ENCODE data around the gene RIN3.

The RIN3 gene

DNA sequence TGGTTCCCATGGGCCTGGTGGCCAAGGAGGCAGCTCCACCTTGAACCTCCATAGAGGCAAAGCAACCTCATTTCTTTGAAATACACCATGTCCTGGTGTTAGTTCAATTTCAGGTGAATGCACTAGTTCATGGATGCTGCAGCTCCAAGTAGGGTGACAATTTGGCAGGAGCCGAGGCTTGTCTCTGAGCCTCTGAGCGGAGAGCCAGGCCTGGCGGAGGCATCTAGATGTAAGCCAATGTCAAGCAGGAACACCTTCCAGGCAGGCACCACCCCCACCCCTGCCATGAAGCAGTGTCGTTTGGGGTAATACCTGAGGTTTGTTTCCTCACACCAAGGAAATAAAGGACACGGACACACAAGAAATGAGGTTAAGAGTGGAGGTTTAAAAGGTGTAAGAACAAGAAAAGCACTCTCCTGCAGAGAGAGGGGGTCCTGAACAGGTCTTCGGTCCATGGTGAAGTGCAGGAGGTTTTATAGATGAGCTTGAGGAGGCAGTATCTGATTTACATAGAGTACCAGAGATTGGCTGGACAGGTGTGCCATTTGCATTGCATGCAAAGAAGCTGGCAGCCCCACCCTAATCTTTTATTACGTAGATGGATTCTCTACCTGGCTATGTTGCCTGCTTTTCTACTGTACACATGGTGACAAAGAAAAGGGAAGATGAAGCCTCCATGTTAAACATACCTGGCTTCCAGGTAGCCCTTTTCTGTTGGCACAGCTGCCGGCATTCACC is 60.3 kb downstream of the RIN3 start:
- H3K9me3 ChIP-seq (replicated peaks in 1 of 11), result peaks cover 7 to 18% (median 12%) of the 10 kb centered on the region in 11 experiments; a peak in 17 of 22 replicates
- no peak overlapping the region for H3K4me3 ChIP-seq
- TF ChIP-seq Cebpa-rat (IDR thresholded peaks at IDR 0.05), result no peak
- no peak overlapping the region for H3K9ac ChIP-seq
- H3K27ac ChIP-seq, result no peak overlapping the region
- H3K27me3 ChIP-seq, result peaks cover 0 to 6% (median 0%) of the 10 kb centered on the region in 11 experiments; a peak in 2 of 22 replicates
- peaks cover 9 to 48% (median 40%) of the 10 kb centered on the region in 10 experiments for H3K4me1 ChIP-seq
- H3K4me2 ChIP-seq, result no peak overlapping the region
- peaks cover 0 to 24% (median 0%) of the 10 kb centered on the region in 11 experiments; a peak in 3 of 22 replicates for H4K20me1 ChIP-seq
- peaks cover 0 to 61% (median 7%) of the 10 kb centered on the region in 11 experiments; a peak in 8 of 22 replicates for H3K36me3 ChIP-seq

DNA sequence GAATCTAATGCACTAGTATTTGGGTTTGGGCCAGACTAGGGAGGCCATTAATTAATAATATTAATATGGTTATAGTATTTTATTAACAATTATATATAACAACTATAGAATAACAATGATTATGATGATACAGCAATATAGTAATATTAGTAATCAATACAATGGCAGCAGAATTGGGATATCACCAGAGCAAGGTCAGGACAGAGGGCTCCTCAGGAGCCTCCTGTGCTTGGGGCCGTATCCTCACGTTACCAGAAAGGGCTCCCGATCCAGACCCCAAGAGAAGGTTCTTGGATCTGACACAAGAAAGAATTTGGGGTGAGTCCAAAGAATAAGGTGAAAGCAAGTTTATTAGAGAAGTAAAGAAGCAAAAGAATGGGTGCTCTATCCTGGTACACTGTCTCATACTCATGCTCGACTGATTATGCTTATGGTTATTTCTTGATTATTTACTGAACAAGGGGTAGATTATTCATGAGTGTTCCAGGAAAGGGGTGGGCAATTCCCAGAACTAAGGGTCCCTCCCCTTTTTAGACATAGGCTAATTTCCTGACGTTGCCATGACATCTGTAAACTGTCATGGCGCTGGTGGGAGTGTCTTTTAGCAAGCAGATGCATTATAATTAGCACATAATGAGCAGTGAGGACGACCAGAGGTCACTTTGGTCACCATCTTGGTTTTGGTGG is 61.6 kb downstream of the RIN3 start:
- Histone ChIP-seq H3K4me2 (no peak overlapping the region), H3K4me3 (no peak overlapping the region), H3K4me1 (peaks cover 9 to 37% (median 31%) of the 10 kb centered on the region in 10 experiments), H4K20me1 (peaks cover 0 to 13% (median 0%) of the 10 kb centered on the region in 11 experiments; a peak in 2 of 22 replicates), H3K9ac (no peak overlapping the region), H3K27ac (no peak overlapping the region), H3K27me3 (peaks cover 0 to 6% (median 0%) of the 10 kb centered on the region in 11 experiments; a peak in 2 of 22 replicates), H3K36me3 (peaks cover 0 to 69% (median 12%) of the 10 kb centered on the region in 11 experiments; a peak in 12 of 22 replicates), H3K9me3 (replicated peaks in 1 of 11) (peaks cover 7 to 18% (median 12%) of the 10 kb centered on the region in 11 experiments; a peak in 17 of 22 replicates)
- no peak for TF ChIP-seq Cebpa-rat (IDR thresholded peaks at IDR 0.05)

DNA sequence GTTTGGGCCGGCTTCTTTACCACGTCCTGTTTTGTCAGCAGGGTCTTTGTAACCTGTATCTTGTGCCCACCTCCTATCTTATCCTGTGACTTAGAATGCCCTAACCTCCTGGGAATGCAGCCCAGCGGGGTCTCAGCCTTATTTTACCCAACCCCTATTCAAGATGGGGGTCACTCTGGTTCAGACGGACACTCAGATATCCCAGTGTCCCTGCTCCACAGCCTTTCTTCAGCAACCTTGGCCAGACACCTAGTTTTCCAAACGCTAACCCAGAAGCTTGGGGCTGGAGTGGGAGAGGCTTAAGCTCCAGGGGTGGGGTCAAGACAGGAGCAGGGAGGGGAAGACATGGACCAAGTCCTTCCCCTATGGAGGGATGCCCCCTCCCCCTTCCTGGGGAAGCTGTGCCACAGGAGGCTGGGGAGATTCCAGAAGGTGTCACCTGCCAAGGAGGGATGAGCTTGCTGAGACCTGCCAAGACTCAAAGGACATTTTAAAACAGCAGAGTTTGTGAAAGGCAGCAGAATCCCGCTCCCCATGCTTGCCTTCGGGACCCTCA is 62.2 kb downstream of the RIN3 start:
- peaks cover 0 to 76% (median 16%) of the 10 kb centered on the region in 11 experiments; a peak in 12 of 22 replicates for H3K36me3 ChIP-seq
- peaks cover 7 to 18% (median 12%) of the 10 kb centered on the region in 11 experiments; a peak in 17 of 22 replicates for H3K9me3 ChIP-seq (replicated peaks in 1 of 11)
- no peak for TF ChIP-seq Cebpa-rat (IDR thresholded peaks at IDR 0.05)
- peaks cover 9 to 36% (median 28%) of the 10 kb centered on the region in 10 experiments for H3K4me1 ChIP-seq
- no peak overlapping the region for H3K4me3 ChIP-seq
- H4K20me1 ChIP-seq, result peaks cover 0 to 13% (median 0%) of the 10 kb centered on the region in 11 experiments; a peak in 2 of 22 replicates
- no peak overlapping the region for H3K9ac ChIP-seq
- H3K27ac ChIP-seq, result no peak overlapping the region
- H3K4me2 ChIP-seq, result 0 out of 22 replicates have a peak overlapping the region, but pooled peaks of 1 of the 11 experiments have one; percentile 15
- H3K27me3 ChIP-seq, result peaks cover 0 to 6% (median 0%) of the 10 kb centered on the region in 11 experiments; a peak in 2 of 22 replicates

DNA sequence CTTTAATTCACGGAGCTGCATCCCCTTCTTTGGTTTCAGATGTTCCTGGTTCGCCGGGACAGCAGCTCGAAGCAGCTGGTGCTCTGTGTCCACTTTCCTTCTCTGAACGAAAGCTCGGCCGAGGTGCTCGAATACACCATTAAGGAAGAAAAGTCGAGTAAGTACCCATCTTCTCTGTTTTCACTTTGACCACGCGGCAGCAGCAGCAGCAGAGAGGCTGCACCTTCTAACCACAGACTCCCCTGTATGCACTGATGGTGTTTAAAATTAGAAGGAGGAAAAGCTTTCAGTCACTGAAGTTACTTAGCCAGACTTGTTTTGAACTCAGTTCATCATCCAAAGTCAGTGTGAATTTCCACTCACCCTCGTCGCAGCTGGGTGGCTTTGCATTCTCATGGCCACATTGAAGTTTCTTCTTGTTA is 63.8 kb downstream of the RIN3 start:
- Histone ChIP-seq H3K4me2 (peak overlapping the region; percentile 21 to 73 (median 53)), H3K4me3 (no peak overlapping the region), H3K27ac (peak overlapping the region in 2 of 11 experiments; percentile 11 to 33; a peak in 1 of 22 replicates), H3K27me3 (peaks cover 0 to 8% (median 0%) of the 10 kb centered on the region in 11 experiments; a peak in 3 of 22 replicates), H3K4me1 (peaks cover 16 to 46% (median 37%) of the 10 kb centered on the region in 10 experiments), H3K9me3 (replicated peaks in 1 of 11) (peaks cover 7 to 18% (median 12%) of the 10 kb centered on the region in 11 experiments; a peak in 17 of 22 replicates), H3K9ac (peak overlapping the region in 2 of 11 experiments; percentile 6 to 46; a peak in 3 of 22 replicates), H3K36me3 (peaks cover 0 to 70% (median 17%) of the 10 kb centered on the region in 11 experiments; a peak in 12 of 22 replicates), H4K20me1 (peaks cover 0 to 4% (median 0%) of the 10 kb centered on the region in 11 experiments; a peak in 1 of 22 replicates)
- no peak for TF ChIP-seq Cebpa-rat (IDR thresholded peaks at IDR 0.05)

DNA sequence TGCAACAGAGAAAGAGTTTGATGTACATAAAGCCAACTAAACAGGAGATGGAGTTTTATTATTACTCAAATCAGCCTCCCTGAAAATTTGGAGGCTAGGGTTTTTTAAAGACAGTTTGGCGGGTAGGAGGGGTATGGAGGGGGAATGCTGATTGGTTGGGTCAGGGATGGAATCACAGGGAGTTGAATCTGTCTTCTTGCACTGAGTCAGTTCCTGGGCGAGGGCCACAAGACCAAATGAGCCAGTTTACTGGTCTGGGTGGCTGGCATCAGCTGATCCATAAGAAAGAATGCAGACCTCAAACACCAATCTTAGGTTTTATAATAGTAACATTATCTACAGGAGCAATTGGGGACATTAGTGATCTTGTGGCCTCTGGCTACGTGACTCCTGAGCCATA is 64.9 kb downstream of the RIN3 start:
- H3K27ac ChIP-seq, result no peak overlapping the region

DNA sequence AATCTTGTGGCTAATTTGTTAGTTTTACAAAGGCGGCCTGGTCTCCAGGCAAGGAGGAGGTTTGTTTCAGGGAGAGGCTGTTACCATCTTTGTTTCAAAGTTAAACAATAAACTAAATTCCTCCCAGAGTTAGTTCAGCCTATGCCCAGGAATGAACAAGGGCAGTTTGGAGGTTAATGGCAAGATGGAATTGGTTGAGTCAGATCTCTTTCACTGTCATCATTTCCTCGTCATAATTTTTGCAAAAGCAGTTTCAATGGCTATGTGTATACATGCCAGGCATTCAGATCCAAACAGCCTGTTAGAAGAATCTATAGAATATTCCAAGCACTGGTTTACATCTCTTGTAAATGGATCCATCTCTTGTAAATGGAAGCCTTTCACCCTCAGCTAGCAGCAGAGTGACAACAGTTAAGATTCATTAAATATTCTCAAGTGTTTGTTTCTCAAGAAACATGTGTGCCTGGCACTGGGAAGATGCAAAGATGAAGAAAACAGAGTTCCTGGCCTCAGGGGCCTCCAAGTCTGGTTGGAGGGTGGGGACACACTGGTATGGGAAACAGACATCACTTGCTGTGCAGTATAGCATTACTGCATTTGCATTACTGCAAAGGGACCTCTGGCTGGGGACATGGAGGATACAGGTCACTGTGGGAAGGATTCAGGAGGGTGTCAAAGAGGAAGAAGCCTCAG is 65.8 kb downstream of the RIN3 start:
- Histone ChIP-seq H3K27me3 (peaks cover 0 to 8% (median 0%) of the 10 kb centered on the region in 11 experiments; a peak in 3 of 22 replicates), H3K27ac (no peak overlapping the region), H3K4me2 (no peak overlapping the region), H4K20me1 (no peaks in the 10 kb centered on the region), H3K9me3 (replicated peaks in 1 of 11) (peaks cover 8 to 34% (median 15%) of the 10 kb centered on the region in 11 experiments; a peak in 20 of 22 replicates), H3K4me3 (no peak overlapping the region), H3K9ac (no peak overlapping the region), H3K4me1 (peaks cover 37 to 62% (median 54%) of the 10 kb centered on the region in 10 experiments), H3K36me3 (peaks cover 0 to 64% (median 20%) of the 10 kb centered on the region in 11 experiments; a peak in 12 of 22 replicates)
- no peak for TF ChIP-seq Cebpa-rat (IDR thresholded peaks at IDR 0.05)

More for the DNA sequence above, 64.9 kb downstream of the RIN3 start:
- peaks cover 0 to 8% (median 0%) of the 10 kb centered on the region in 11 experiments; a peak in 3 of 22 replicates for H3K27me3 ChIP-seq
- peak overlapping the region in 8 of 11 experiments; percentile 36 to 73 (median 65); a peak in 11 of 22 replicates for H3K4me2 ChIP-seq
- H3K9me3 ChIP-seq (replicated peaks in 1 of 11), result peaks cover 8 to 26% (median 12%) of the 10 kb centered on the region in 11 experiments; a peak in 18 of 22 replicates
- H3K4me1 ChIP-seq, result peaks cover 28 to 54% (median 46%) of the 10 kb centered on the region in 10 experiments
- H3K4me3 ChIP-seq, result no peak overlapping the region
- peaks cover 0 to 4% (median 0%) of the 10 kb centered on the region in 11 experiments; a peak in 1 of 22 replicates for H4K20me1 ChIP-seq
- peaks cover 0 to 66% (median 17%) of the 10 kb centered on the region in 11 experiments; a peak in 12 of 22 replicates for H3K36me3 ChIP-seq
- TF ChIP-seq Cebpa-rat (IDR thresholded peaks at IDR 0.05), result no peak
- H3K9ac ChIP-seq, result no peak overlapping the region

DNA sequence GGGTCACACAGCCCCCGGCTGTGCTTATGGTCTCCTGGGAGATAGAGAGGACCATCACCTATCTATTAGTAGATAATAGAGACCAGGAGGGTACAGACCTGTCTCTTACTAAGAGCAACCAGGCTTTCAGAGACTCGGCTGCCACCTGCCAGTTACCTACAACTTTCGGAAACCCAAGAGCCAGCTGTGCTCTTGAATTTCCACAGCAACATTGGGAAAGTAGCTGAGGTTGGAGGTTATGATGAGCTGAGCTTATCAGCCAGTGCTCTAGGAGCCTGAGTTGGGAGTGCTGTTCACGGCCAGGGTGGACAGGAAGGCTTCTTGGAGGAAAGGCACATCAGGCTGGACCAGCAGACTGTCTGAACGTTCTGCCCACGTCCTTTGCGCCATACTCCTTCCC is 67.6 kb downstream of the RIN3 start:
- Histone ChIP-seq H4K20me1 (peaks cover 0 to 7% (median 0%) of the 10 kb centered on the region in 11 experiments; a peak in 3 of 22 replicates), H3K36me3 (peaks cover 0 to 56% (median 18%) of the 10 kb centered on the region in 11 experiments; a peak in 12 of 22 replicates), H3K4me2 (peak overlapping the region; percentile 5 to 67 (median 59); a peak in 16 of 22 replicates), H3K9ac (0 out of 22 replicates have a peak overlapping the region, but pooled peaks of 1 of the 11 experiments have one; percentile 21), H3K4me3 (no peak overlapping the region), H3K27ac (peak overlapping the region in 5 of 11 experiments; percentile 16 to 49 (median 37); a peak in 3 of 22 replicates), H3K9me3 (replicated peaks in 1 of 11) (peaks cover 7 to 25% (median 15%) of the 10 kb centered on the region in 11 experiments; a peak in 20 of 22 replicates), H3K4me1 (peaks cover 55 to 80% (median 71%) of the 10 kb centered on the region in 10 experiments), H3K27me3 (peaks cover 0 to 8% (median 0%) of the 10 kb centered on the region in 11 experiments; a peak in 3 of 22 replicates)
- no peak for TF ChIP-seq Cebpa-rat (IDR thresholded peaks at IDR 0.05)

All from BLaER1 treated with 17β-estradiol and CSF1 and Interleukin-3, amounts not matched to agents 10 nM and 100 nM (cell line).